ENCODE results near the gene FBXO3. TPM values are rescaled to one million over a fixed set of nuclear protein-coding genes. Genes with fewer than 3 reads are reported as not detected.

FBXO3 gene
- total and polyA plus RNA-seq, 2 donors from 2014 or later = 27.5 to 40.4 TPM

DNA sequence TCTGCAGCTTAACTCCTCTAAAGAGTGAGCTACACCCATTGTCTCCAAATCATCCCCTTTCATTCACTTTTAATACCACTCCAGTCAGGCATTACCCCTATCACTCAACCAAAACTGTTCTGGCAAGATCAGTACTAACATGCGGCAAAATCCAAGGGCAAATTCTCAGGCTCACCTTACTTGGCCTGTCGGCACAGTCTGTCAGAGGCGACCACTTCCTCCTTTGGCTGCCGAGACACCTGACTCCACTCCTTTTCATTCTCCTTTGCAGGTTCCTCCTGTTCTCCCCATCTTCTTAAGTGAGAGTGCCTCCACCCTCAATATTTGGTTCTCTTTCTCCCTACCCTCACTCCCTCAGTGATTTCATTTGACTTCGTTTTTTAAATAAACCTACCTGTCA is 77.9 kb downstream of the FBXO3 start:
- H3K27me3 ChIP-seq (ENCODE audit: control insufficient read depth, insufficient read depth, low read length) = no peaks in the 10 kb centered on the region
- H3K4me1 ChIP-seq (ENCODE audit: control insufficient read depth in 2 of 3, insufficient read depth in 2 of 3, low read depth in 1 of 3, low read length in 3 of 3) = peaks cover 4 to 41% (median 38%) of the 10 kb centered on the region in 3 donors
- peak overlapping the region; percentile 73 to 92 for H3K27ac ChIP-seq (ENCODE audit: low read depth in 2 of 2, low read length in 2 of 2)
- no peaks in the 10 kb centered on the region for H3K36me3 ChIP-seq (ENCODE audit: control insufficient read depth in 2 of 3, insufficient read depth in 3 of 3, low read length in 3 of 3)
- no peaks in the 10 kb centered on the region for H3K9me3 ChIP-seq (ENCODE audit: control insufficient read depth in 2 of 3, insufficient read depth in 1 of 3, low read length in 3 of 3)
- peak overlapping the region in 1 of 3 donors; percentile 51 for H3K9ac ChIP-seq (ENCODE audit: low read length in 3 of 3)
- no peak for DNase-seq
- peak overlapping the region in 2 of 3 donors; percentile 57 to 60 for H3K4me3 ChIP-seq (ENCODE audit: low read length in 3 of 3)
- TF ChIP-seq, protein P1, sequence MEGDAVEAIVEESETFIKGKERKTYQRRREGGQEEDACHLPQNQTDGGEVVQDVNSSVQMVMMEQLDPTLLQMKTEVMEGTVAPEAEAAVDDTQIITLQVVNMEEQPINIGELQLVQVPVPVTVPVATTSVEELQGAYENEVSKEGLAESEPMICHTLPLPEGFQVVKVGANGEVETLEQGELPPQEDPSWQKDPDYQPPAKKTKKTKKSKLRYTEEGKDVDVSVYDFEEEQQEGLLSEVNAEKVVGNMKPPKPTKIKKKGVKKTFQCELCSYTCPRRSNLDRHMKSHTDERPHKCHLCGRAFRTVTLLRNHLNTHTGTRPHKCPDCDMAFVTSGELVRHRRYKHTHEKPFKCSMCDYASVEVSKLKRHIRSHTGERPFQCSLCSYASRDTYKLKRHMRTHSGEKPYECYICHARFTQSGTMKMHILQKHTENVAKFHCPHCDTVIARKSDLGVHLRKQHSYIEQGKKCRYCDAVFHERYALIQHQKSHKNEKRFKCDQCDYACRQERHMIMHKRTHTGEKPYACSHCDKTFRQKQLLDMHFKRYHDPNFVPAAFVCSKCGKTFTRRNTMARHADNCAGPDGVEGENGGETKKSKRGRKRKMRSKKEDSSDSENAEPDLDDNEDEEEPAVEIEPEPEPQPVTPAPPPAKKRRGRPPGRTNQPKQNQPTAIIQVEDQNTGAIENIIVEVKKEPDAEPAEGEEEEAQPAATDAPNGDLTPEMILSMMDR (IDR thresholded peaks at IDR 0.05; ENCODE audit: borderline replicate concordance, extremely low read depth, insufficient read depth) = no peak
- FAIRE-seq = no peak
- intact Hi-C loops (cut with DNase I) = no loop called here

DNA sequence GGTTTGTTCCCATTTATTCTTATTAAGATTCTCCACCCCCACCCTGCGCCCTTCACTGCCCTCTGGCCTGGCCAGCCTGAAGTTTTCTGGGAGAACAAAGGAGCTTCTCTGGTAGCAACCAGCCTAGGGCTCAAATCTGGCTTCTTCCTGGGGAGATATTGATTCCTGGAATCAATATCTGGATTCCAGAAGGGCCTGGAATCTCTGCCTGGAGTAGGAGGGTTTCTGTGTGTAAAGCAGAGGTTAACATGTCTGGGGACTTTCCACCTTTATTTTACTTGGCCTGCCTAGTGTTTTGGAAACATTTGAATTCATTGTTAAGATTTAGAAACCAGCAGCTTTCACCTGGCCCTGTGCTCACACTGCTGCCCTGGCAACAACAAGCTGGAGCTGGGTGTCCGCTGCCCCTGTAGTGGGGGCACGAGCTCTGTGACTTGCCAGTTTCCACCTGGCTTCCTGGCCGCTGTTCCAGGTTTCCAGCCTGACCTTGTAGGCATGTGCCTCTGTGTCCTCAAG is 79.2 kb downstream of the FBXO3 start:
- FAIRE-seq = no peak
- Histone ChIP-seq H3K9ac (ENCODE audit: low read length in 3 of 3) (peak overlapping the region in 1 of 3 donors; percentile 54), H3K27me3 (ENCODE audit: control insufficient read depth, insufficient read depth, low read length) (no peaks in the 10 kb centered on the region), H3K4me1 (ENCODE audit: control insufficient read depth in 2 of 3, insufficient read depth in 2 of 3, low read depth in 1 of 3, low read length in 3 of 3) (peaks cover 0 to 49% (median 40%) of the 10 kb centered on the region in 3 donors), H3K9me3 (ENCODE audit: control insufficient read depth in 2 of 3, insufficient read depth in 1 of 3, low read length in 3 of 3) (no peaks in the 10 kb centered on the region), H3K27ac (ENCODE audit: low read depth in 2 of 2, low read length in 2 of 2) (peak overlapping the region; percentile 73 to 92), H3K36me3 (ENCODE audit: control insufficient read depth in 2 of 3, insufficient read depth in 3 of 3, low read length in 3 of 3) (no peaks in the 10 kb centered on the region), H3K4me3 (ENCODE audit: low read length in 3 of 3) (peak overlapping the region in 2 of 3 donors; percentile 47)
- TF ChIP-seq, protein P1 (IDR thresholded peaks at IDR 0.05; ENCODE audit: borderline replicate concordance, extremely low read depth, insufficient read depth) = no peak
- intact Hi-C loops (cut with DNase I) = no loop called here
- peak in 2 of 5 donors; percentile 35 to 93 for DNase-seq

DNA sequence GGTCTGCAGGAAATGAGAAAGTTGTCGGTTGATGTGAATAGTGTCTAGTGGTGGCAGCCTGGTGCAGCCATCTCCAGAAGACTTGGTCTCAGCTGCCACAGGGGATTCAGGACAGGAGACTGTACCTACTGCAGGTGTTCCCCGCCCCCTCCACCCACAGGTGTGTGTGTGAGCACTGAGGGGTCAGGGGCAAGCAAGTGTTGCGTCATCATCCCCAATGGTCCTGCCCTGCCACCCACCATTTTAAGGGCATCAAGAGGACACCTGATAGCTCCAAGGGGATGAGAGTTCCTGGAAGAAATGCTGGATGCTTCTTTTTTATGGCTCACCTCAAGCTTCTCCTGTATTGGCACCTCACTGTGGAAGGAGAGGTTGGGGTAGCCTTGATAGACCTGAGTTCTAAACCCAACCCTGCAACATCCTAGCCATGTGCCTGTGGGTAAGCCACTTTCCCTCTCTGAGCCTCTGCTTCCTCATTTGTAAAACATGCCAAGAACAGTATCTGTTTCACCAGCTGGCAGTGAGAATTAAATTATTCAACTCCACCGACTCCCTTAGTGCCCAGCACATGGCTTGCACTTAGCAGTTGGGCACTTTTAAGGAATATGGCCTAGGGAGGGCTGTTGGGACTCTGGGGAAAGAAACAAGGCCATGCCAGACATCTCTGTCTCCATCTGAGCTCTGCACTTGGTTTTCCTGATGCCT is 79.8 kb downstream of the FBXO3 start:
- FAIRE-seq = no peak
- Histone ChIP-seq H3K4me3 (ENCODE audit: low read length in 3 of 3) (peak overlapping the region in 1 of 3 donors; percentile 47), H3K36me3 (ENCODE audit: control insufficient read depth in 2 of 3, insufficient read depth in 3 of 3, low read length in 3 of 3) (no peaks in the 10 kb centered on the region), H3K9ac (ENCODE audit: low read length in 3 of 3) (peak overlapping the region in 1 of 3 donors; percentile 54), H3K27ac (ENCODE audit: low read depth in 2 of 2, low read length in 2 of 2) (peak overlapping the region; percentile 73 to 92), H3K9me3 (ENCODE audit: control insufficient read depth in 2 of 3, insufficient read depth in 1 of 3, low read length in 3 of 3) (no peaks in the 10 kb centered on the region), H3K4me1 (ENCODE audit: control insufficient read depth in 2 of 3, insufficient read depth in 2 of 3, low read depth in 1 of 3, low read length in 3 of 3) (peaks cover 0 to 46% (median 40%) of the 10 kb centered on the region in 3 donors), H3K27me3 (ENCODE audit: control insufficient read depth, insufficient read depth, low read length) (no peaks in the 10 kb centered on the region)
- DNase-seq = no peak
- TF ChIP-seq, protein P1 (IDR thresholded peaks at IDR 0.05; ENCODE audit: borderline replicate concordance, extremely low read depth, insufficient read depth) = no peak
- intact Hi-C loops (cut with DNase I) = no loop called here

All from kidney (tissue), 14 donors.